Stimulated activated CD4-positive, alpha-beta T cell treated with anti-CD3 and anti-CD28 coated beads, Interleukin-1b, Interleukin-23, amount 100 ng/mL, for 4 hours (primary cell): Measurements from ENCODE around the gene GBA2.
A peak's percentile ranks its signal among the peaks of the same experiment; 100 is the strongest.

Experiments
- DNase-seq, 2 donors: peaks; one replicate each; pipeline ENCODE4 v3.0.0-alpha.2; 2020; ENCODE audit warnings: low read depth in 2 of 2

GBA2 gene

GRCh38 chr9:35738924-35739323, 10.1 kb downstream of the GBA2 start:
- DNase-seq = no peak

DNA sequence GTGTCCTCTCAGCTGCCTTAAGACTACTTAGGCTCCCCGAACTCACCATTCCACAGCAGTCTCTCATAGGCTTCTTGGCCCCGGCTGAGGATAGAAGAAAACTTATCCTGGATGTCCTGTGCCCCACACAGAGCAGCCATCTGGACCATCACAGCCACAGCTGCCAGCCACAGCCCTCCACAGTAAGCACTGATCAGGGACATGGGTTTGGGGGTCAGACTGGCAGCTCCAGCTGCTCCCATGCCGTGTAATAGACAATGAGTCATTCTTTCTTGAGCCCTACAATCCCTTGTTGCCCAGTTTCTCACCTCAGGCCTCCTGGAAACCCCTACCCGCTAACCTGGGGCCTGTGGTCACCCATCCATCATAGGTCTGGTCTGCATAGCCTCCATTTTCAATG, 10.8 kb downstream of the GBA2 start:
- DNase-seq = no peak

- DNase-seq = no peak
Measured at GRCh38 chr9:35737143-35737542, 11.9 kb downstream of the GBA2 start.

DNA sequence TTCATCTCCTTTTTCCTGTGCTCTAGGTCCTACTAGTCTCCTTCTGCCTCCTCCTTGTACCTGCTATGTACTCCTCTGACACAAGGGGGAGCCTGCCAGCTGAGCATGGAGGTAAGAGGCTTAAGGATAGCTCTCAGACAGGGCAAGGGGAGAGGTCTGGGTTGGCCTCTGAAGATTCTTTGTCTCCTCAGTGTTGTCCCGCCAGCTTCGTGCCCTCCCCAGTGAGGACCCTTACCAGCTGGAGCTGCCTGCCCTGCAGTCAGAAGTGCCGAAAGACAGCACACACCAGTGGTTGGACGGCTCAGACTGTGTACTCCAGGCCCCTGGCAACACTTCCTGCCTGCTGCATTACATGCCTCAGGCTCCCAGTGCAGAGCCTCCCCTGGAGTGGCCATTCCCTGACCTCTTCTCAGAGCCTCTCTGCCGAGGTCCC, 12.8 kb downstream of the GBA2 start:
- peak in 1 of 2 donors; percentile 51 for DNase-seq

- DNase-seq = no peak
Measured at GRCh38 chr9:35734096-35734495, 14.9 kb downstream of the GBA2 start.

DNA sequence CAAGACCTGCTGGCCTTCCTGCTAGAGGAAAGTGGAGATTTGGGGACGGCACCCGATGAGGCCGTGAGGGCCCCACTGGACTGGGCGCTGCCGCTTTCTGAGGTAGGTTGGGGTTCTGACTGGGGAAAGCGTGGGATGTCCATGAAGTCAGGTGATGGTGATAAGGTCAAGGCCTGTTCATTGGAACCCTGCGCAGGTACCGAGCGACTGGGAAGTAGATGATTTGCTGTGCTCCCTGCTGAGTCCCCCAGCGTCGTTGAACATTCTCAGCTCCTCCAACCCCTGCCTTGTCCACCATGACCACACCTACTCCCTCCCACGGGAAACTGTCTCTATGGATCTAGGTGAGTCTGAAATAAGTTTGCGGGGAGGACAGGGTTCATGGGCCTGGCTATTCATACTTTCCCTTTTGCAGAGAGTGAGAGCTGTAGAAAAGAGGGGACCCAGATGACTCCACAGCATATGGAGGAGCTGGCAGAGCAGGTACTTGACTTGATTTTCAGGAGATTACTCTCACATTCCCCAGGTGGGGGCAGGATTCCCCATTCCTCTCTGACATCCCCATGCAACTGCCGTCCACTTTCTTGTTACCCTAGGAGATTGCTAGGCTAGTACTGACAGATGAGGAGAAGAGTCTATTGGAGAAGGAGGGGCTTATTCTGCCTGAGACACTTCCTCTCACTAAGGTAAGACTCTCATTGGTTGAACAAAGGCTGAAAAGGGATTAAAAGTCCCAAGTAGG, 16.1 kb downstream of the GBA2 start:
- no peak for DNase-seq

- peak; percentile 90 to 91 for DNase-seq
Measured at GRCh38 chr9:35732185-35732799, 16.7 kb downstream of the GBA2 start, which contains the start of the genes CREB3 and TLN1. CREB3 (plus strand) TSS chr9:35732666; CDS start chr9:35732773, 107 bp downstream. TLN1 (minus strand) TSS chr9:35732195; CDS start chr9:35725694, 6,501 bp downstream.

GRCh38 chr9:35731415-35732184, 17.4 kb downstream of the GBA2 start:
- no peak for DNase-seq

GRCh38 chr9:35730486-35730854, 18.6 kb downstream of the GBA2 start:
- DNase-seq = no peak

DNA sequence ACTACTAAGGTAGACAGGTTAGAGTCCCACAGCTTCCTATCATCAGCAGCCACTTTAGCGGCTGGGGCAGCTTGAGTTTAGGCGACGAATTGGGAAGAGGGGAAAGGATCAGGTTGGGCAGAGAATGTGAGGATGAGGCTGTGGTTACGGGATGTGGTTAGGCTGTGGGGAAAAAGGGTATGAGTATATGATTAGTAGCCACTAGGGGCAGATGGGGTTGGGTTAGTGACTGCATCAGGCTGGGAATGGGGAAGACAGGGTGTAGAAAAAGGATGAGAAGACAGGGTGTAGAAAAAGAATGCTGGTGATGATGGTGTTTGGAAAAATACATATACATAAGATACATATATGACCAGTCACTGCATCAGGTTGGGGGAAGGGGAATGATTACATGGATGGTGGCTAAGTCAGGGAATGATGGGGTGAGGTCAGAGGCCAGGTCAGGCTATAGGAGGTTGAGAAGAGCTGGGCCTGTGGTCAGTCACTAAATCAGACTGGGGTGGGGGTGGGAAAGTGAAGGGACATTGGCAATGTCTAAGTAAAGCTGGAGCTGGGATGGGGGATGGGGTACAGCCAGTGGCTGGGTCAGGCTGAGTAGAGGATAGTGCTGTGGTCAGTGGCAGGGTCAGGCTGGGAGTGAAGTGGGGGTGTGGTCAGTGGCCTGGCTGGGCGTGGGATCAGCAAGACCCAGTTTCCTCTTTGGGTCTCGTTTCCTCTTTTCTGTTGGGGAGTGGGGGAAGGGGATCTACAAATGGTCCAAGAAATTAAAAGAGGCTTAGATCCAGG, 19.1 kb downstream of the GBA2 start:
- DNase-seq = no peak

- DNase-seq = no peak
Measured at GRCh38 chr9:35729101-35729500, 19.9 kb downstream of the GBA2 start.

- DNase-seq = no peak
Measured at GRCh38 chr9:35728041-35728971, 20.7 kb downstream of the GBA2 start.

GRCh38 chr9:35727676-35728040, 21.4 kb downstream of the GBA2 start:
- no peak for DNase-seq

- DNase-seq = no peak
Measured at GRCh38 chr9:35726931-35727330, 22.1 kb downstream of the GBA2 start.

GRCh38 chr9:35725362-35725761, 23.7 kb downstream of the GBA2 start:
- DNase-seq = no peak

DNA sequence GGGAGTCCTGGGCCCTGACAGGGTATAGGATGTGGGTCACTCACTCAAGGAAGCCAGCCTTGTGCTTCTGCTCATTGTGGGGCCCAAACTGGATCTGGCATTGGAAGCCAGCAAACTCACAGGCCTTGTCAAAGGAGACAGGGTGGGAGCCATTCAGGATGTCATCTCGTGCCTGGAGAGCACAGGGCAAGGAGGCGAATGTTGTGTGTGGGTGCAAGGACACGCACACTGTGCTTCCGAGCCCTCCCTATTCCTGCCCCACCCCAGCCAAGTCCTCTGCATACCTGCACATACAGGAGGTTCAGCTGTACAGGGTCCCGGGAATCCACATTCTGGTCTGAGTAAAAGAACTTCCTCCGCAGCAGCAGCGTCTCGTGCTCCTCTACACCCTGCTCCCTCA, 25.1 kb downstream of the GBA2 start:
- no peak for DNase-seq

DNA sequence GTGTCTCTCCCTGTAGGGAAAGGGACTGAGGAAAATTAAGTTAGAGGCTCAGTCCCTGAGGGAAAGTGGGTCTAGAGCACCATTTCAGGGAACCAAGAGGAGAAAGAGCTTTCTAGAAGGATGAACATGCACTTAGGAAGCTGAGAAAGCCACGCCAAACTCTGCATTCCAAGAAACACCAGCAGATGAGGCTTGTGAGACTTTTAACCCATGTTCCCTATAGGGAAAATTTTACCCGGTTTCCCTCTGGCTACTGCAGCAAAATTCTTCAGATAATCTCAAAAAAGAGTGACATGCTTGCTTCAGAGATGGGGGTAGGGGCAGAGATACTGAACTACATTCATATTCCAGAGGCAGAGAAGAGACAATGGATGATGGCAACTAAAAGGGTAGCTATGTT, 25.6 kb downstream of the GBA2 start:
- no peak for DNase-seq

DNA sequence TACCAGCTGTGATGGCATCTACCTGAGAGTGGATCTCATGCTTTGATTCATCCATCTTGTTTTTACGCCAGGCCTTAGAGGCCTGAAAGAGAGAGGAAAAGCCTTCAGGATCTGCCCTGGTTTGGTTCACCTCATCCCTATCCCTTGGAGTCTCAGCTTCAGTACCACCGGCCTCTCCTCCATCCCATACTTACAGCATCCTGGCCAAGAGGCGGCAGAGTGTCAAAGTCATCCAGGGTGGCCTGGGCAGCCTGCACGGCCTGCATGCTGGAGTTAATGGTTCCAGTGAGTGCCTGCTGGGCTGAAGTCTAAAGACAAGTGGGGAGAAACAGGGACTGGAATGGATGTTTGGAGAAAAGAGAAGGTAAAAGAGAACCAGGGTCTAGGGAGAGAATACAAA, 29.5 kb downstream of the GBA2 start:
- no peak for DNase-seq

GRCh38 chr9:35718721-35719511, 30.1 kb downstream of the GBA2 start:
- no peak for DNase-seq
